Hepatocyte (in vitro differentiated cells): ENCODE results near the gene ZNF385B. TPM values are rescaled to one million over a fixed set of nuclear protein-coding genes. Genes with fewer than 3 reads are reported as not detected.

Experiments
- DNase-seq: peaks from one replicate; pipeline ENCODE4 v3.0.0-alpha.2; 2016; ENCODE audit warnings: low spot score
- H2AFZ ChIP-seq: fragments of 200-600 bp; sonication (generic); 2 replicates; pipeline ENCODE4 v1.6.0; 2016; ENCODE audit warnings: antibody characterized with exemption, mild to moderate bottlenecking
- H3K27ac ChIP-seq: fragments of 200-600 bp; sonication (generic); 2 replicates; pipeline ENCODE4 v1.5.1; 2016; ENCODE audit warnings: mild to moderate bottlenecking
- H3K27me3 ChIP-seq: fragments of 200-600 bp; sonication (generic); 2 replicates; pipeline ENCODE4 v1.6.1; 2016
- H3K36me3 ChIP-seq: fragments of 200-600 bp; sonication (generic); replicated peaks from 2 replicates; pipeline ENCODE4 v1.5.1; 2016; ENCODE audit warnings: low read depth; ENCODE audit not compliant: insufficient read depth
- H3K4me1 ChIP-seq: fragments of 200-600 bp; sonication (generic); 2 replicates; pipeline ENCODE4 v1.5.1; 2016; ENCODE audit warnings: mild to moderate bottlenecking, moderate library complexity; ENCODE audit not compliant: insufficient read depth
- H3K4me2 ChIP-seq: fragments of 200-600 bp; sonication (generic); 2 replicates; pipeline ENCODE4 v1.6.0; 2016
- H3K4me3 ChIP-seq: fragments of 200-600 bp; sonication (generic); 2 replicates; pipeline ENCODE4 v1.5.1; 2016; ENCODE audit warnings: mild to moderate bottlenecking
- H3K79me2 ChIP-seq: fragments of 200-600 bp; sonication (generic); 2 replicates; pipeline ENCODE4 v1.6.0; 2017; ENCODE audit warnings: mild to moderate bottlenecking
- H3K9me2 ChIP-seq: fragments of 200-600 bp; sonication (generic); replicated peaks from 2 replicates; pipeline ENCODE4 v1.6.0; 2017; ENCODE audit warnings: mild to moderate bottlenecking; ENCODE audit not compliant: insufficient read depth
- H3K9me3 ChIP-seq: fragments of 200-600 bp; sonication (generic); 2 replicates; pipeline ENCODE4 v1.5.1; 2016; ENCODE audit warnings: low read depth, mild to moderate bottlenecking
- H4K20me1 ChIP-seq: fragments of 200-600 bp; sonication (generic); 2 replicates; pipeline ENCODE4 v1.6.0; 2016; ENCODE audit warnings: mild to moderate bottlenecking; ENCODE audit not compliant: insufficient read depth, poor library complexity, severe bottlenecking
- EZH2 ChIP-seq: fragments of 200-600 bp; sonication (generic); IDR thresholded peaks from 2 replicates; pipeline ENCODE4 v1.6.1; 2016; ENCODE audit warnings: antibody characterized with exemption, mild to moderate bottlenecking, borderline replicate concordance
- EZH2phosphoT487 ChIP-seq: fragments of 200-600 bp; sonication (generic); IDR thresholded peaks from one replicate; pipeline ENCODE4 v1.6.1; 2018; ENCODE audit warnings: antibody characterized with exemption, mild to moderate bottlenecking, low read depth, moderate library complexity; ENCODE audit not compliant: unreplicated experiment, severe bottlenecking
- WGBS: methylation state at CpG from one replicate; pipeline ENCODE4 v1.1.6; 2016; ENCODE audit warnings: low lambda C conversion rate; ENCODE audit errors: missing lambda C conversion rate; 5-methylcytosine and 5-hydroxymethylcytosine counted together
- polyA plus RNA-seq: library from polyadenylated mRNA; unstranded; fragments of >200 nt; fragmentation: Nextera tagmentation; extraction: Ambion mirVana; gene quantifications from 2 replicates; pipeline ENCODE4 v1.2.1, GENCODE V29; 2016
- total RNA-seq: library from RNA; depleted of rRNA; stranded (reverse); fragments of >200 nt; gene quantifications from 2 replicates; pipeline ENCODE4 v1.2.3, GENCODE V29; 2014
- TF ChIP-seq, protein P1 (sequence below): fragments of 200-600 bp; sonication (generic); IDR thresholded peaks from 2 replicates; pipeline ENCODE4 v1.5.1; 2016; ENCODE audit warnings: antibody characterized with exemption, mild to moderate bottlenecking; ENCODE audit not compliant: poor library complexity

ZNF385B gene
- total and polyA plus RNA-seq, 2 experiments from 2014 or later = 1.8 to 2.4 TPM

DNA sequence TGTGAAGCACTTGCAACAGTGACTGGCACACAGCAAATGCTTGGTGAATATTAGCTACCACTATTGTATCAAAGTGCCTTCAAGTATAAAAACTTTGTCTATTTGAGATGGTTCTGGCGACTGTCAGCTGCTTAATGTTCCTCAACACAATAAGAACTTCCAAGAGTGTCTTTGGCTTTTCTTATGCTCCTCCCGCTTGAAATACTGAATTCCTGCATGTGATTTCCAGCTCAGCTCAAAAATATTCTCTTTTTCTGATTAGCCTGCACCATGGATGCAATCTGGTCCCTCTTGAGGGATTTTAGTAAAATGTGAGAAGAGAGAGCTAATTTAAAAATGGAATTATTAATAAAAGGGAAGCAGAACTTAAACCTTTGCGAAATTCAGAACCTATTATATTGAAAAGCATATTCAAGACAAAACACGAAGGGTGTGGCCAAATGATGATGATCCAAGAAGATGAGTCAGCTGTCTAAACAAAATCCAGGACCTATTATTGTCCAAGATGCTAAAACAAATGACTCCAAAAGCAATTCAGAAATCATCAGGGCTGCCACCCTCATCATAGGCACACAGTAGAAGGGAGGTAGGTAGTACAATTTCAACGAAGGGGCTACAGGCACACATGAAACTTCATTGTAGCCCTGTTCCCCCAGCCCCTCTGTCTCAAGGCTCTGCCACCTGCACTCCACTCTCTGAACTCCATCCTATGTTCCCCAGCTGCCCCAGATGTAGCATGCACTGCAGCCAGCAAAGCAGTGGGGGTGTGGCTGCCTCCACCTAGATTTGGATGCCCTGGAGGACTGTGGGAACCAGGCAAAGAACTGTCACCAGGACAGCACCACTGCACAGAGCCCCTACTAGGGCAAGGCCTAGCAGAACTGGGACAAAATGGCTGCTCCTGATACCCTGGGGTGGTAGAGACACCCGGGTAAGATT is 190.1 kb downstream of the ZNF385B start:
- TF ChIP-seq, protein P1, sequence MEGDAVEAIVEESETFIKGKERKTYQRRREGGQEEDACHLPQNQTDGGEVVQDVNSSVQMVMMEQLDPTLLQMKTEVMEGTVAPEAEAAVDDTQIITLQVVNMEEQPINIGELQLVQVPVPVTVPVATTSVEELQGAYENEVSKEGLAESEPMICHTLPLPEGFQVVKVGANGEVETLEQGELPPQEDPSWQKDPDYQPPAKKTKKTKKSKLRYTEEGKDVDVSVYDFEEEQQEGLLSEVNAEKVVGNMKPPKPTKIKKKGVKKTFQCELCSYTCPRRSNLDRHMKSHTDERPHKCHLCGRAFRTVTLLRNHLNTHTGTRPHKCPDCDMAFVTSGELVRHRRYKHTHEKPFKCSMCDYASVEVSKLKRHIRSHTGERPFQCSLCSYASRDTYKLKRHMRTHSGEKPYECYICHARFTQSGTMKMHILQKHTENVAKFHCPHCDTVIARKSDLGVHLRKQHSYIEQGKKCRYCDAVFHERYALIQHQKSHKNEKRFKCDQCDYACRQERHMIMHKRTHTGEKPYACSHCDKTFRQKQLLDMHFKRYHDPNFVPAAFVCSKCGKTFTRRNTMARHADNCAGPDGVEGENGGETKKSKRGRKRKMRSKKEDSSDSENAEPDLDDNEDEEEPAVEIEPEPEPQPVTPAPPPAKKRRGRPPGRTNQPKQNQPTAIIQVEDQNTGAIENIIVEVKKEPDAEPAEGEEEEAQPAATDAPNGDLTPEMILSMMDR = no peak
- TF ChIP-seq EZH2 = no peak
- TF ChIP-seq EZH2phosphoT487 = no peak
- 89% methylated on average over 6 of the region's 6 CpGs for WGBS

DNA sequence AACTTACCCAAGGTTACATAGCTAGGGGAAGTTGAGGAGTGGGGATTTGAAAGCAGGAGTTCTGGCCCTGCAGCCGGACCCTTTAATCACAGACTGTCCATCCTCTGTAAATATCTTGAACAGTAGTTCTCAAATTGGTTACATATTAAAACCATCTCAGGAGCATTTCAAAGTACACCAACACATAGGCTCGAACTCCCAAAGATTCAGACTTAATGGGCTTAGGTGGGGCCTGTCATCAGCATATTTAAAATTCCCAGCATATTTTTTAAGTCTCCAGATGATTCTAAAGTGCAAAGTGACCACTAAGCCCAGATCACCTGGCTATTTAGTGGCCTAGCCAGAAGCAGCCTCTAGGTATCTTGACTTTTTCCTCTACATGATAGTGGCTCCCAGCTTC is 192.2 kb downstream of the ZNF385B start:
- Histone ChIP-seq H3K9me3 (no peaks in the 10 kb centered on the region), H2AFZ (no peak overlapping the region), H3K27me3 (no peaks in the 10 kb centered on the region), H3K27ac (no peak overlapping the region), H3K36me3 (no peaks in the 10 kb centered on the region), H4K20me1 (no peaks in the 10 kb centered on the region), H3K4me3 (no peak overlapping the region), H3K4me1 (no peaks in the 10 kb centered on the region), H3K79me2 (no peaks in the 10 kb centered on the region), H3K9me2 (no peaks in the 10 kb centered on the region), H3K4me2 (no peak overlapping the region)
- TF ChIP-seq EZH2 (no peak), EZH2phosphoT487 (no peak)
- TF ChIP-seq, protein P1 = no peak
- no peak for DNase-seq
- 58% methylated on average over 2 of the region's 2 CpGs for WGBS

More for the DNA sequence above, 190.1 kb downstream of the ZNF385B start:
- H3K27ac ChIP-seq = no peak overlapping the region
- H3K4me3 ChIP-seq = no peak overlapping the region
- H3K79me2 ChIP-seq = no peaks in the 10 kb centered on the region
- H3K4me2 ChIP-seq = no peak overlapping the region
- H4K20me1 ChIP-seq = no peaks in the 10 kb centered on the region
- H3K4me1 ChIP-seq = no peaks in the 10 kb centered on the region
- no peaks in the 10 kb centered on the region for H3K9me2 ChIP-seq
- H3K36me3 ChIP-seq = no peaks in the 10 kb centered on the region
- H2AFZ ChIP-seq = no peak overlapping the region
- H3K9me3 ChIP-seq = no peaks in the 10 kb centered on the region
- DNase-seq = no peak
- no peaks in the 10 kb centered on the region for H3K27me3 ChIP-seq

DNA sequence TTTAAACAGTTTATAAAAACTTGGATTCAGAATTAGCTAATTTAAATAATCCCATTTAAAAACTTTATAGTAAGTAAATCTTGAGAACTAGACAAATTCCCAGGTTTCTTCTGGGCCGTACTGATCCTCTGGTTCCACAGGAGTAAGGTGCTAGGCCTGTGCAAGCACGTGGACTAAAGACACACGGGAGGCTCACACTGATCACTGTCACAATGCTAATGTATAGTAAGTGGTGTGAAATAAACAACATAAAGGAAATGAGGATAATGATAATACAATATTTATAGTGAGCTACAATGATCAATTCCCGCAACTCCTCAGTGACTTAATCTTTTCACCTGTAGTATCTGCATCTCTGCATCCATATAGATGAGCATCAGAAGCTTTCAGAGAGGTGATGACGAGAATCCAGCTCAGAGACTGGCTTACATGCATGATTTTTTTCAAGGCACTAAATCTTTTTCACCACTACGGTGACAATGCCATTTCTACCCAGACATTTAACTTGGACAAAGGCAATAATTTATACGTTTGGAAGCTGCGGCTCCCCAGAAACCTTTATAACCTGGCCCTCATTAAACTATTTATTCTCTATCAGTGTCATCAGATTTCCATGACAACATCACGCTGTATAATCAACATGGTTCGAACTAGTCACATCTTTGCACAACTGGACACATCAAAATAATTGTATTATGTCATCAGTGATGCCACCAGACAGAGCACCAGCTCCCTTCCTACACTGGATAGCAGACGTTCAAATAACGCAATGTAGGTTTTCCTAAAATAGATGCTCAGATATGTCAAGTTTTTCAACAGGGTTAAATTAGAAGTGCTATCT is 196.2 kb downstream of the ZNF385B start:
- H3K4me3 ChIP-seq = no peak overlapping the region
- 90% methylated on average over 12 of the region's 12 CpGs for WGBS
- H2AFZ ChIP-seq = no peak overlapping the region
- no peaks in the 10 kb centered on the region for H3K27me3 ChIP-seq
- no peaks in the 10 kb centered on the region for H4K20me1 ChIP-seq
- H3K4me1 ChIP-seq = no peaks in the 10 kb centered on the region
- no peak overlapping the region for H3K4me2 ChIP-seq
- H3K9me3 ChIP-seq = no peaks in the 10 kb centered on the region
- TF ChIP-seq, protein P1 = no peak
- TF ChIP-seq EZH2 = no peak
- TF ChIP-seq EZH2phosphoT487 = no peak
- H3K79me2 ChIP-seq = no peaks in the 10 kb centered on the region
- no peaks in the 10 kb centered on the region for H3K36me3 ChIP-seq
- no peak overlapping the region for H3K27ac ChIP-seq
- H3K9me2 ChIP-seq = no peaks in the 10 kb centered on the region
- no peak for DNase-seq
